T-helper 17 cell (primary cell): ENCODE measurements around the gene RAD50. TPM values are rescaled to one million over a fixed set of nuclear protein-coding genes. Genes with fewer than 3 reads are reported as not detected.

Experiments used
- ATAC-seq: fragments of 150-1000 bp; cut with Tn5 transposase; 2 replicates; pipeline ENCODE4 v1.10.0; 2021; ENCODE audit warnings: mild to moderate bottlenecking, moderate library complexity
- DNase-seq, 3 donors: peaks; one replicate each; pipeline versions ENCODE4 v3.0.0 to v3.0.0-alpha.2; 2020 to 2021
- H3K9me3 ChIP-seq: one replicate; pipeline ENCODE4 v1.7.0; 2013; ENCODE audit warnings: low read length, mild to moderate bottlenecking; ENCODE audit not compliant: control insufficient read depth, poor library complexity, severe bottlenecking
- H3K27ac Mint-ChIP-seq: one replicate; pipeline ENCODE4 v1.8.0; 2022; ENCODE audit warnings: mild to moderate bottlenecking, moderate library complexity, mixed read lengths
- H3K27me3 Mint-ChIP-seq: one replicate; pipeline ENCODE4 v1.8.0; 2022; ENCODE audit warnings: mixed read lengths
- H3K36me3 Mint-ChIP-seq: one replicate; pipeline ENCODE4 v1.8.0; 2022; ENCODE audit warnings: low read depth, mixed read lengths
- H3K4me1 Mint-ChIP-seq: one replicate; pipeline ENCODE4 v1.8.0; 2022; ENCODE audit warnings: mild to moderate bottlenecking, mixed read lengths
- H3K4me3 Mint-ChIP-seq: one replicate; pipeline ENCODE4 v1.8.0; 2022; ENCODE audit warnings: mild to moderate bottlenecking, moderate library complexity, mixed read lengths
- total RNA-seq, 4 donors: library from RNA in 2 of 4; stranded (reverse) in 2 of 4; gene quantifications; one replicate each; pipeline ENCODE4 v1.2.3 and lab custom pipeline; 2022 to 2026

The RAD50 gene
- total RNA-seq, 2 donors from 2014 or later, result 20.4 to 22.2 TPM

DNA sequence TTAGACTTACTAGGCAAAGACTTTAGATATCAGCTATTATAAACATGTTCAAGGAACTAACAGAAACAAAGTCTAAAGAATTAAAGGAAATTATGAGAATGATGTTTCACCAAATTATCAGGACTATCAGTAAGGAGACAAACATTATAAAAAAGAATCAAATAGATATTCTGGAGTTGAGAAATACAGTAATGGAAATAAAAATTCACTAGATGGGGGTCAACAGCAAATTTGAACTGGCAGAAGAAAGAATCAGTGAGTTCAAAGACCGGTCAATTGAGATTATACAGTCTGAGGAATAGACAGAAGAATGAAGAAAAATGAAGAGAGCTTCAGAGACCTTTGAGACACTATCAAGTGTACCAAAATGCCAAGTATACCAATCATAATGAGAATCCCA lies 91.6 kb downstream of the RAD50 start:
- no peak for ATAC-seq

GRCh38 chr5:132651838-132652469 lies 95.2 kb downstream of the RAD50 start:
- Mint-ChIP-seq H3K4me3 (no peak overlapping the region), H3K4me1 (peaks cover 5% of the 10 kb centered on the region), H3K36me3 (peaks cover 3% of the 10 kb centered on the region), H3K27me3 (peaks cover 24% of the 10 kb centered on the region), H3K27ac (no peak overlapping the region)
- ATAC-seq (no peak), DNase-seq (no peak)
- peaks cover 8% of the 10 kb centered on the region for H3K9me3 ChIP-seq

More for the DNA sequence above, 91.6 kb downstream of the RAD50 start:
- no peak for DNase-seq
- Mint-ChIP-seq H3K4me3 (no peak overlapping the region), H3K27me3 (no peaks in the 10 kb centered on the region), H3K36me3 (peaks cover under 1% of the 10 kb centered on the region), H3K4me1 (no peaks in the 10 kb centered on the region), H3K27ac (no peak overlapping the region)
- H3K9me3 ChIP-seq, result peaks cover 8% of the 10 kb centered on the region

GRCh38 chr5:132653716-132654115 lies 96.9 kb downstream of the RAD50 start:
- H3K4me3 Mint-ChIP-seq, result no peak overlapping the region

GRCh38 chr5:132655821-132656773 lies 99.3 kb downstream of the RAD50 start:
- peaks cover 47% of the 10 kb centered on the region for H3K27me3 Mint-ChIP-seq
- H3K4me1 Mint-ChIP-seq, result peaks cover 10% of the 10 kb centered on the region
- peak overlapping the region; percentile 70 for H3K4me3 Mint-ChIP-seq
- DNase-seq, result no peak
- H3K36me3 Mint-ChIP-seq, result peaks cover 3% of the 10 kb centered on the region
- no peaks in the 10 kb centered on the region for H3K9me3 ChIP-seq
- ATAC-seq, result peak; percentile 54
- H3K27ac Mint-ChIP-seq, result no peak overlapping the region

More at GRCh38 chr5:132653716-132654115, 96.9 kb downstream of the RAD50 start:
- Mint-ChIP-seq H3K27me3 (peaks cover 41% of the 10 kb centered on the region), H3K4me1 (peaks cover 10% of the 10 kb centered on the region), H3K27ac (no peak overlapping the region), H3K36me3 (peaks cover 3% of the 10 kb centered on the region)
- no peak for DNase-seq
- H3K9me3 ChIP-seq, result peaks cover under 1% of the 10 kb centered on the region
- ATAC-seq, result no peak

DNA sequence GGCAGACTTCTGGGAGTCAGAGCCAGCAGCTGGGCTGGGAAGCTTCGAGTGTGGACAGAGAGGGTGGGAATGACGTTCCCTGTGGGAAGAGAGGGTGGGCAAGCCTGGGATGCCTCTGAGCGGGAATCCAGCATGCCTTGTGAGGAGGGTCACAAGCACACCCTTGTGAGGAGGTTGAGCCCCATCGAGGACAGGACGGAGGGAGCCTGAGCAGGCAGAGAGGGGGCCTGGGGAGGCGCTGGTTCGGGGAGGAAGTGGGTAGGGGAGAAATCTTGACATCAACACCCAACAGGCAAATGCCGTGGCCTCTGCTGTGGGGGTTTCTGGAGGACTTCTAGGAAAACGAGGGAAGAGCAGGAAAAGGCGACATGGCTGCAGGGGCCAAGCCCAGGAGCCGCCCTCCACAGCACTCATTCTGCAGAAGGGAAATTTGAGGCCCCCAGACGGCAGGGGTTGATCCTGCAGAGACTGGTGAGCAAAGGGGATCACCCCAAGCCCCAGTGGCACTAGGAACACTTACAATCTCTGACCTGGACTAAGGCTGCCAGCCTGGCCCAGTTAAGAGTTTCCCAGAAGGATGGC lies 100.1 kb downstream of the RAD50 start:
- H3K9me3 ChIP-seq, result no peaks in the 10 kb centered on the region
- H3K36me3 Mint-ChIP-seq, result peaks cover 3% of the 10 kb centered on the region
- ATAC-seq (peak; percentile 46), DNase-seq (no peak)
- peaks cover 47% of the 10 kb centered on the region for H3K27me3 Mint-ChIP-seq
- peaks cover 10% of the 10 kb centered on the region for H3K4me1 Mint-ChIP-seq
- H3K27ac Mint-ChIP-seq, result no peak overlapping the region
- peak overlapping the region; percentile 70 for H3K4me3 Mint-ChIP-seq

- Mint-ChIP-seq H3K4me3 (peak within 1 kb of the TSS; percentile 70), H3K4me1 (peaks cover 10% of the 10 kb centered on the region), H3K36me3 (peaks cover 3% of the 10 kb centered on the region), H3K27ac (no peak within 1 kb of the TSS), H3K27me3 (peaks cover 47% of the 10 kb centered on the region)
- H3K9me3 ChIP-seq, result no peaks in the 10 kb centered on the region
- no peak for DNase-seq
- no peak for ATAC-seq
Observed at GRCh38 chr5:132657676-132658380, 101.1 kb downstream of the RAD50 start, which contains the start of gene IL13. Gene IL13 (plus strand): TSS chr5:132658173. CDS start chr5:132658187, 14 bp downstream.

GRCh38 chr5:132658381-132659302 lies 101.9 kb downstream of the RAD50 start:
- peaks cover 44% of the 10 kb centered on the region for H3K27me3 Mint-ChIP-seq
- DNase-seq, result no peak
- no peak overlapping the region for H3K27ac Mint-ChIP-seq
- H3K36me3 Mint-ChIP-seq, result peaks cover 3% of the 10 kb centered on the region
- H3K4me3 Mint-ChIP-seq, result no peak overlapping the region
- no peak for ATAC-seq
- peaks cover 16% of the 10 kb centered on the region for H3K4me1 Mint-ChIP-seq
- H3K9me3 ChIP-seq, result no peaks in the 10 kb centered on the region

- DNase-seq (no peak), ATAC-seq (no peak)
- Mint-ChIP-seq H3K27ac (no peak overlapping the region), H3K4me1 (peaks cover 19% of the 10 kb centered on the region), H3K36me3 (peaks cover 3% of the 10 kb centered on the region), H3K27me3 (peaks cover 32% of the 10 kb centered on the region), H3K4me3 (no peak overlapping the region)
- no peaks in the 10 kb centered on the region for H3K9me3 ChIP-seq
Observed at GRCh38 chr5:132659598-132660493, 103.1 kb downstream of the RAD50 start.

GRCh38 chr5:132661231-132662003 lies 104.6 kb downstream of the RAD50 start:
- no peak for ATAC-seq
- no peak overlapping the region for H3K4me3 Mint-ChIP-seq
- DNase-seq, result no peak
- no peaks in the 10 kb centered on the region for H3K9me3 ChIP-seq
- H3K27me3 Mint-ChIP-seq, result peaks cover 29% of the 10 kb centered on the region
- H3K27ac Mint-ChIP-seq, result no peak overlapping the region
- H3K4me1 Mint-ChIP-seq, result peaks cover 21% of the 10 kb centered on the region
- H3K36me3 Mint-ChIP-seq, result peaks cover 3% of the 10 kb centered on the region

GRCh38 chr5:132662004-132662401 lies 105.2 kb downstream of the RAD50 start:
- H3K4me1 Mint-ChIP-seq, result peaks cover 15% of the 10 kb centered on the region
- H3K9me3 ChIP-seq, result no peaks in the 10 kb centered on the region
- ATAC-seq (no peak), DNase-seq (no peak)
- H3K4me3 Mint-ChIP-seq, result no peak overlapping the region
- H3K27ac Mint-ChIP-seq, result no peak overlapping the region
- H3K27me3 Mint-ChIP-seq, result peaks cover 28% of the 10 kb centered on the region
- peaks cover 2% of the 10 kb centered on the region for H3K36me3 Mint-ChIP-seq
